ENCODE measurements around the gene SGPL1.

GRCh38 chr10:70836319-70836718 lies 20.6 kb downstream of the SGPL1 start:
- TF ChIP-seq CTCF (IDR thresholded peaks at IDR 0.05; ENCODE audit: control extremely low read depth in 1 of 3, insufficient read depth in 1 of 3, low read depth in 1 of 3, low read length in 3 of 3) = no peak
- no peak for TF ChIP-seq SUZ12 (IDR thresholded peaks at IDR 0.05; ENCODE audit: low read length)
- TF ChIP-seq TAF1 (IDR thresholded peaks at IDR 0.05; ENCODE audit: low read depth, low read length) = no peak
- TF ChIP-seq CEBPB (IDR thresholded peaks at IDR 0.05; ENCODE audit: low read depth, low read length) = no peak
